C4-2B (cell line): ENCODE results near the gene DKK3.

Experiments
- CTCF ChIP-seq: fragments of 450-650 bp; conservative IDR thresholded peaks from 2 replicates; pipeline ENCODE4 v1.5.1; 2017; ENCODE audit warnings: mild to moderate bottlenecking
- ZFX ChIP-seq: fragments of 450-650 bp; IDR thresholded peaks from 2 replicates; pipeline ENCODE4 v1.6.1; 2017

GRCh38 chr11:11993839-11994238 is 14.6 kb downstream of the DKK3 start:
- TF ChIP-seq CTCF, result no peak
- TF ChIP-seq ZFX, result no peak
